Neural progenitor cell (in vitro differentiated cells): ENCODE data around the gene ARHGAP22.

Source experiments
- CTCF ChIP-seq: fragments of 200-600 bp; sonication (generic); IDR thresholded peaks from 2 replicates; pipeline ENCODE4 v1.5.1; 2017; ENCODE audit warnings: antibody characterized with exemption, mild to moderate bottlenecking
- EZH2 ChIP-seq: fragments of 200-600 bp; sonication (generic); IDR thresholded peaks from 2 replicates; pipeline ENCODE4 v1.6.1; 2017; ENCODE audit warnings: antibody characterized with exemption, mild to moderate bottlenecking, moderate library complexity
- EZH2phosphoT487 ChIP-seq: fragments of 200-600 bp; sonication (generic); IDR thresholded peaks from 2 replicates; pipeline ENCODE4 v1.6.1; 2017; ENCODE audit warnings: antibody characterized with exemption

- TF ChIP-seq CTCF (no peak), EZH2phosphoT487 (no peak), EZH2 (no peak)
Observed at GRCh38 chr10:48412081-48412480, 192.8 kb downstream of the ARHGAP22 start.
